Measurements from ENCODE around the gene FAM24B.

Gene FAM24B

GRCh38 chr10:122822973-122823690 lies 56.2 kb downstream of the FAM24B start:
- DNase-seq (ENCODE audit: low spot score) = no peak

DNA sequence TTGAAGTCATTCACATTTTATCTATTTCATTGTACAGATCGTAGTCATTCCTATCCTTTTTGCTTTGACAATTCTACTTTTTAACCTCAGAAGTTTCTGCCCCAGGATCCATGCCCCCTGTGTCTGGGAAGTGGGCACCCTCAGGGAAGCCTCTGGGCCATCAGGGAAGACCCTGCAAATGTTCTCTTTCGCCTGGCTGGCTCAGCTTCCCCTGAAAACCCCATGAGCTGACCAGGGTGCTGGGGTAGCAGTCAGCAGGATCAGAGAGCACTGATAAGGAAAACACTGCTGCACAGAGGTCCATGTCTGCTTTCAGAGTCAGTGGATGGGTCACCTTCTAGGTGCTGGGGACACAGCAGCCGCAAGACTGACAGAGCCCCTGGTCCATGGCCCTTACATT lies 57.6 kb downstream of the FAM24B start:
- no peak for DNase-seq (ENCODE audit: low spot score)

DNA sequence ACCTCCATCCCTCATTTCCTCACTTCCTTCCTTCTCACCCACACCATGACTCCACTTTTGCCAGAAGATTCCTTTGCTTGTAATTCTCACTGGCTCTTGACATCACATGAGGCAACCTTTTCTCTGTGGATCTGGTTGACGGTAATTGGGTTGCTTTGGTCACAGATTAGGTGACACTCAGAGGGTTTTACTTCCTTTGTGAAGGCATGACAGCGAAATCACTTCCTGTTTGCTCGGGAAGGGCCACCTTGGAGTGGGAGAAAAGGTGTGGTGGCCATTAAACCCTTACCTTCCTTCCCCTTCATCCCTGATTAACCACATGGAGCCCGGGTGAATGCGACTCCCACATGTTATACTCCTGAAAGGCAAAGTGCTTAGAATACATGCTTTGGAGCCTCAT lies 63.9 kb downstream of the FAM24B start:
- no peak for DNase-seq (ENCODE audit: low spot score)

GRCh38 chr10:122814493-122814892 lies 64.9 kb downstream of the FAM24B start:
- DNase-seq (ENCODE audit: low spot score) = no peak

DNA sequence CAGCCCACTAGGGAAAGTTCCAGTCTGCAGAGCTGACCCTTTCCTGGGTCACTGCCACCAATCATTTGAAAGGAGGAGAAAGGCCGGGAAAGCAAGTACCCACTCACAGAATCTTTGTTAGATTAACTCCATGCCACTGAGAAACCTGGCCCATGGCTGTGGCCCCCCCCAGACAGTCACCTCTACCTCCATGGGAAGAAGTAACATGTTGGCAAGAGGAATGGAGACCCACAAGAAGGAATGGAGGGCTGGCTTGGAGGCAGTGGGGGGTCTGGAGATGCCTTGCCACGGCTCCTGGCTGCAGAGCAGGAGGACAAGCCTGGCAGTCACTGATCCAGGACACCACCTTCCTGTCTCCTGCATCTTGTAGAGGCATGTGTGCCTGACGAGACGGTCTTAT lies 66.6 kb downstream of the FAM24B start:
- no peak for DNase-seq (ENCODE audit: low spot score)

- no peak for DNase-seq (ENCODE audit: low spot score)
These were observed 77.1 kb downstream of the FAM24B start for GRCh38 chr10:122802282-122802681.

Data from ecto neural progenitor cell (in vitro differentiated cells).